GM21528 (cell line): ENCODE data around the gene KRT81.
"Not testable (repeated sequence)": the region's sequence is repeated elsewhere in the genome, so short reads cannot be mapped to it uniquely, and the experiment has no call there.

ENCODE experiments used
- ATAC-seq: cut with Tn5 transposase; IDR thresholded peaks from one replicate; pipeline ENCODE4 v1.9.1; 2021; ENCODE audit warnings: mild to moderate bottlenecking, moderate library complexity; ENCODE audit not compliant: unreplicated experiment, low FRiP score

The KRT81 gene

GRCh38 chr12:52256584-52256935 lies 34.8 kb downstream of the KRT81 start:
- ATAC-seq = no peak

- ATAC-seq = no peak
Observed at GRCh38 chr12:52255926-52256583, 35.3 kb downstream of the KRT81 start.

DNA sequence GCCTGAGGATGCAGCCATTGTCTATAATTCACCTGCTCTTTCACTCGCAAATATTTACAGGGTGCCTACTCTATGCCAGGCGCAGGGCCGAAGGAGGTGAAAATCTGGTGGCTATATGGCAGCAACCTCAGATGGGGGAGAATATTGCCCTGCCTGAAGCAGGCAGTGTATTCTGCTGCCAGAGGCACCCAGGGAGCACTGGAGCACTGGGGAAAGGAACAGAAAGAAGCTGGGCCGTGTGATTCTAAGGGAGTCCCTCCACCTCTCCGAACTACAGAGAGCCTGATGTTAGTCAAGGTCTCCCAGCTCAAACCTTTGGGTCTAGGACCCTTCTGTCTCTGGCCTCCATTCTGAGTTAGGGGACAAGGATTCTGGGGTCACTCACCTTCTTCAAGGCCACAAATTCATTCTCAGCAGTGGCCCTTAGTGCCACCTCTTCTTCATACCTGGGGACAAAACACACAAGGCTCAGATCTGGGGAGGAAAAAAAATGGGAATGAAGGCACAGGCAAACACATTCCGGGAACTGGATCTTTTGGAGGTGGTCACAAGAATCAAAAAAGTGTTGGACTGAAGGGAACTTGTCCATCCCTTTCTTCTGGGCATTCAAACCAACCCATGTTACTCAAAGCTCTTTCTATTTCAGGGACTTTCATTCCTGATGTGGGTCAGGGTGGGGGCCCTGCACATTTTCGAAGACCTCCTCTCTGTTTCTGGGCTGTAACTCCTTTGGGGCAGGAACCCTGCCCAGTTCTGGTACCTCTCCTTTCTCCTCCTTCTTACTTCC lies 36.2 kb downstream of the KRT81 start:
- ATAC-seq = no peak

- ATAC-seq = no peak
Observed at GRCh38 chr12:52254180-52254964, 37.0 kb downstream of the KRT81 start.

GRCh38 chr12:52253391-52254179 lies 37.7 kb downstream of the KRT81 start:
- ATAC-seq = no peak

DNA sequence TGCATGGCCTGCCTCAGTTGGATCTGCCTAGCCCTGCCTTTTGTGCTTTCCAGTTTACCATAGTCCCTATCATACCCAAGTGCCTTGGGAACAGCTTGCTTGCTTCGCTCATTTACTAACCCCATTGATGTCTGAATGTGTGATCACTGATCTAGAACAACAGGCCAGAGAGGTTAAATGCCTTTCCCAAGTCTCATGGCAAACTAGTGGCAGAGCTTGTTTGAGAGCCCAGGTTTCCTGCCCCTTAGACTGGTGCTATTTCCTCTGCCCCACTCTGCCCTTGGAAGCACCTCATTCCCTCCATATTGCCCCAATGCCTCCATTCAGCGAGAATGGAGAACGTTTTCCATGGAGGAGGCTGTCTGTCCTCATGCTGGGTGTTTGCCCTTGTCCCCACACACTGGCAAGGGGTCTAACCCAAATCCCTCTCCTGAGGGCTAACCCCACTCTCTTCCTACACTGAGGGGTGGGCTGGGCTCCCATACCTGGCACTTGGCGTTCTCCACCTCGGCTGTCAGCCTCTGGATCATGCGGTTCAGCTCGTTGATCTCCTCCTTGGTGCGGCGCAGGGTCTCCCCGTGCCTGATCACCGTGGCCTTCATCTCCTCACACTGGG lies 38.5 kb downstream of the KRT81 start:
- ATAC-seq = no peak

DNA sequence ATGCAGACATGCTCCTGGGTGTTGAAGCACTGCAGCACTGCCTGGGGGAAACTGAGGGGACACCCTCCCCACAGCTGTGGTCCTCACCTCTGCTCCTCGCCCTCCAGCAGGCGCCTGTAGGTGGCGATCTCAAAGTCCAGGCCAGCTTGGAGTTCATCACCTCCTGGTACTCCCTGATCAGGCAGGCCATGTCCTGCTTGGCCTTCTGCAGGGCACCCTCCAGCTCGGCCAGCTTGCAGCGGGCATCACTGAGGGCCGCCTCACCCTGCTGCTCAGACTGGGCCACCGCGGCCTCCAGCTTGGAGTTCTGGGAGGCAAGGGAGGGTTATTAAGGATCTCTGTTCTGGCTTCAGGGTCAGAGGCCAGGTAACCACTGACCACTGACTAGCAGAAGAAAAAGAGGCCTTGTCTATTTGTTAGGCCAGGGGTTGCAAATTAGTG lies 39.1 kb downstream of the KRT81 start:
- ATAC-seq = not testable (repeated sequence)

GRCh38 chr12:52251367-52252051 lies 39.8 kb downstream of the KRT81 start:
- no peak for ATAC-seq

- no peak for ATAC-seq
Observed at GRCh38 chr12:52250048-52250990, 41.0 kb downstream of the KRT81 start.

DNA sequence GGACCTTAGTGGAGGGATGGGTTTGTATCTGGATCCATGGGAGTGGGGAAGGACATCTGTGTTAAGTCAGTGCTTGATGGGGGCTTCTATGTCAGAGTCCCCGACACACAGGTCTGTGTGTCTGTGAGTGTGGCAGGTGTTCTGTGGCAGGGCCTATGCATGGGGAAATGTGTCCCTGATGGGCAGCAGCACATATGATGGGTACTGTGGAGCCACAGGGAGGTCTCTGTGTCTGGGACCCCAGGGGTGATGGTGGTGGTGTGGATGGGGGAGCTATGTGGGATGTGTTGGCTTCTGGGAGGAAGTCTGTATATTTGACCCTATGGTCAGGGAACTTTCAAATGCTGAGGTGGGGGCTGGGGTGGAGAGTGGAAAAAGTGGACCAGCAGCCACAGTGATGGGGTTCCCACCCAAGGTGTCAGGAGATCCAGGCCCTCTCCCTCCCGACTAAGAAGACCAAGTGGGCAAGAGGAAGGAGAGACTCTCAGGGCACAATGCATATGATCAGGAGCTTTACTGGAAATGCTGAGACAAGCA lies 41.8 kb downstream of the KRT81 start:
- ATAC-seq = no peak

- ATAC-seq = no peak
Observed at GRCh38 chr12:52248541-52249461, 42.5 kb downstream of the KRT81 start.

DNA sequence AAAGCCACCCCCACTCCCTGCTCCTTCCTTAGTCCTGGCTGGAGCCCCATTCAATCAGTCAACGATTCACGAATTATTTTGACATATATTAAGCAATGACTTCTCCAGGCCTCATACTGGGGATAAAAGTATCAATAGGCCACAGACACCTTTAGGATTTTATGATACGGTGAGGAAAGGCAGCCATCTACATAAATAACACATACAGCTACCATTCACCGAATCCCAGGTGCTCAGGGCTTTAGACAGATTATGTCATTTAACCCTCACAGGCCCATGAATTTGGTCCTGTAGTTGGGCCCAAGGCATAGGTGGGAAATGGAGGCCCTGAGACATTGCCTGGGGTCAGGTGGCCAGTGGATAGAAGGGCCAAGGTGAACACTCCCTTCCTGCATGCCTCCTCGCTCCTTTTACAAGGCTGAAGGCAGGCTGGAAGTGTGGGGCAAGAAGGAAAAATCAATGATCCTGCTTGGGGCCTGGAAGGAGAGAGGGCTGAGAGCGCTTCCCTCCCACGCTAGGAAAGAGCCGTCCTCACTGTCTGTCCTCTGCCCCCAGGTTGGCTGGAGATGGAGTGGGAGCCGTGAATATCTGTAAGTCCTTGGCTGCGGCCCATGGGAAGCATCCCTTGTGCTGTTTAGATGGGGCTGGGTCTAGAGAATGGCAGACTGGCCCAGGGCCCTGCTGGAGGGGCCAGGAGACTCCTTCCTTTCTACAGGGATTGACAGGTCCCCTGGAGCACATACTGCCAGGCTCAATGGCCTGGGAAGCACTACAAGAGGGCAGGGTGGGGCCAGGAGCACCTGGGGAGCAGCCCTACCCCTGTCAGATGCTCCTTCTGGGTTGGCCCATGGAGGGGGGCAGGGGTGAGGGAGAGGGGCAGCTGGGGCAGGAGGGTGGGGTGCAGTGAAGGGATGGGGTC lies 43.5 kb downstream of the KRT81 start:
- ATAC-seq = no peak

GRCh38 chr12:52246720-52247621 lies 44.4 kb downstream of the KRT81 start:
- no peak for ATAC-seq

- ATAC-seq = no peak
Observed at GRCh38 chr12:52245962-52246569, 45.3 kb downstream of the KRT81 start.
